ENCODE results near the gene AGL. TPM values are rescaled to one million over a fixed set of nuclear protein-coding genes. Genes with fewer than 3 reads are reported as not detected.

AGL gene
- total and polyA plus RNA-seq, 10 donors = 6.3 to 28.1 (median 18.1) TPM

GRCh38 chr1:99935534-99935933 is 85.4 kb downstream of the AGL start:
- Histone ChIP-seq H3K9me3 (peaks cover 0 to 9% (median 0%) of the 10 kb centered on the region in 8 donors), H3K27ac (no peak overlapping the region), H3K36me3 (no peaks in the 10 kb centered on the region), H3K4me3 (no peak overlapping the region), H3K4me1 (no peaks in the 10 kb centered on the region), H3K27me3 (replicated peaks in 1 of 7) (peaks cover 0 to 6% (median 0%) of the 10 kb centered on the region in 7 donors)
- DNase-seq = no peak
- TF ChIP-seq CTCF (IDR thresholded peaks at IDR 0.05 in 8 of 11, conservative IDR thresholded peaks at IDR 0.05 in 3 of 11) (no peak), POLR2AphosphoS5 (IDR thresholded peaks at IDR 0.05) (no peak), POLR2A (IDR thresholded peaks at IDR 0.05) (no peak)
- 83 to 95% (median 85%) methylated on average over 1 of the region's 1 CpG for WGBS, 5 donors
- intact Hi-C loops (cut with DNase I; ENCODE audit: low total_unique reads) = no loop called here

GRCh38 chr1:99936071-99936470 is 85.9 kb downstream of the AGL start:
- no peak for DNase-seq
- no peaks in the 10 kb centered on the region for H3K36me3 ChIP-seq
- TF ChIP-seq CTCF (IDR thresholded peaks at IDR 0.05 in 8 of 11, conservative IDR thresholded peaks at IDR 0.05 in 3 of 11) (no peak), POLR2AphosphoS5 (IDR thresholded peaks at IDR 0.05) (no peak), POLR2A (IDR thresholded peaks at IDR 0.05) (no peak)
- H3K4me1 ChIP-seq = no peaks in the 10 kb centered on the region
- H3K4me3 ChIP-seq = no peak overlapping the region
- H3K27me3 ChIP-seq (replicated peaks in 1 of 7) = peaks cover 0 to 6% (median 0%) of the 10 kb centered on the region in 7 donors
- H3K9me3 ChIP-seq = peaks cover 0 to 9% (median 0%) of the 10 kb centered on the region in 8 donors
- WGBS, 5 donors = 95 to 100% (median 97%) methylated on average over 3 of the region's 3 CpGs
- intact Hi-C loops (cut with DNase I; ENCODE audit: low total_unique reads) = no loop called here
- no peak overlapping the region for H3K27ac ChIP-seq

GRCh38 chr1:99942723-99943122 is 92.6 kb downstream of the AGL start:
- intact Hi-C loops (cut with DNase I; ENCODE audit: low total_unique reads) = no loop called here
- H3K27ac ChIP-seq = no peak overlapping the region
- DNase-seq = no peak
- H3K27me3 ChIP-seq (replicated peaks in 1 of 7) = no peaks in the 10 kb centered on the region
- no peaks in the 10 kb centered on the region for H3K4me1 ChIP-seq
- no peak overlapping the region for H3K4me3 ChIP-seq
- no peak for TF ChIP-seq POLR2A (IDR thresholded peaks at IDR 0.05)
- TF ChIP-seq CTCF (IDR thresholded peaks at IDR 0.05 in 8 of 11, conservative IDR thresholded peaks at IDR 0.05 in 3 of 11) = no peak
- TF ChIP-seq POLR2AphosphoS5 (IDR thresholded peaks at IDR 0.05) = no peak
- no peaks in the 10 kb centered on the region for H3K36me3 ChIP-seq
- WGBS, 5 donors = 79 to 93% (median 89%) methylated on average over 1 of the region's 1 CpG
- H3K9me3 ChIP-seq = no peaks in the 10 kb centered on the region

- H3K36me3 ChIP-seq = no peaks in the 10 kb centered on the region
- 47 to 78% (median 71%) methylated on average over 7 of the region's 7 CpGs for WGBS, 5 donors
These were observed 93.1 kb downstream of the AGL start for GRCh38 chr1:99943223-99943794.

More at GRCh38 chr1:99943223-99943794, 93.1 kb downstream of the AGL start:
- DNase-seq = no peak
- Histone ChIP-seq H3K4me1 (no peaks in the 10 kb centered on the region), H3K9me3 (no peaks in the 10 kb centered on the region), H3K27me3 (replicated peaks in 1 of 7) (no peaks in the 10 kb centered on the region), H3K27ac (no peak overlapping the region), H3K4me3 (no peak overlapping the region)
- intact Hi-C loops (cut with DNase I; ENCODE audit: low total_unique reads) = no loop called here
- TF ChIP-seq POLR2A (IDR thresholded peaks at IDR 0.05) (no peak), POLR2AphosphoS5 (IDR thresholded peaks at IDR 0.05) (no peak), CTCF (IDR thresholded peaks at IDR 0.05 in 8 of 11, conservative IDR thresholded peaks at IDR 0.05 in 3 of 11) (no peak)

Measured in spleen (tissue), 11 donors.